Measurements from ENCODE around the gene PHACTR1. TPM values are rescaled to one million over a fixed set of nuclear protein-coding genes. Genes with fewer than 3 reads are reported as not detected.
"Not testable (repeated sequence)": the region's sequence is repeated elsewhere in the genome, so short reads cannot be mapped to it uniquely, and the experiment has no call there.

PHACTR1 gene
- total RNA-seq, 1 donor from 2014 or later: 1.6 TPM

DNA sequence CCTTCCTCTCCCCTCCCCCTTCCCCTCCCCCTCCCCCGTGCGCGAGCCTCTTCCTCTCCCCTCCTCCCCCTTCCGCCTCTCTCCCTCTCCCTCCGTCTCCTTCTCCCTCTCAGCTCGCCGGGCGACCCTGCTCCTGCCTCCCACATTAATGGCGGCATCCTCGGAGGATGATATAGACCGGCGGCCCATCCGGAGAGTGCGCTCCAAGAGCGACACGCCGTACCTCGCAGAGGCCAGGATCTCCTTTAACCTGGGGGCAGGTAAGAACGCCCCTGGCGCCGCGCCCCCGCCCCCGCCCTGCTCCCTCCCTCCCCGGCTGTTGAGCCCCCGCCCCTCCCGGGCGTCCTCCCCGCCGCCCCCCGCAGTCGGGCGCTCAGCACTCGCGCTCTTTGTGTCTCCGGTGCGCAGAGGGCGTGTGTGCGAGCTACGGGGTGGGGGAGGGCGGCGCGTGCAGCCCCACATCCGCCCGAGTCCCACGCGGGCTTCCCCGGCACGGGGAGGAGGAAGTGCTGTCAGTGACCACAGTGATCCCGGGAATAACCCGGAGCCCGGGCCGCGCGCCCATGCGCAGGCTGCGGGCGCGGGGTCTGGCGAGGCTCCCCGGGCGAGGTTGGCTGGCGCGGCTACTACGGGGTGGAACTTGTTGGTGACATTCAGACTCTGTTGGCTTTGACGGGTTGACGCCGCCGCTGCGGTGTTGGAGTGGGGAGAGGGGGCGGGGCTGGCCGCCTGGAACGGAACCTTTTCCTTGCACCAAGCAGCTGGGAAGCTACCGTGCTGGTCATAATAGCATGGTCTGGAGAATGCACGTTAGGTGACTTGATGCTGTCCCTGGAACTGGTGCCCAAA, 33.2 kb downstream of the PHACTR1 start:
- no peak for ATAC-seq

DNA sequence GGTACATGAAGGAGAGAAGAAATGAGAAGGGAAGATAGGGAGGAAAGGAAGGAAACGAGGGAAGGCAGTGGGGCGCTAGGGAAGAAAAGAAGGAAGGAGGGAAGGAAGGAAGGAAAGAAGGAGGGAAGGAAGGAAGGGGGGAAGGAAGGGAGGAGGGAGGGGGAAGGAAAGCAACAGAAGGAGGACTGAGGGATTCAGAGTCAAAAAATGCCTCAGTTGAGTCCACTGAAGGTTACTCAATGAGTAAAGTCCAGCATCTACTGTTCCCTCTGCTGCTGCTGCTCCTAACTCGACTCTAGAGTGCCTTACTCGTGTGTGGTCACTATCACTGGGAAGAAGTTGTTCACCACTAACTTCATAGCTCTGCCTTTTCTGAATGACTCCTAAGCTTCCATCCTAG, 33.8 kb downstream of the PHACTR1 start:
- no peak for ATAC-seq

DNA sequence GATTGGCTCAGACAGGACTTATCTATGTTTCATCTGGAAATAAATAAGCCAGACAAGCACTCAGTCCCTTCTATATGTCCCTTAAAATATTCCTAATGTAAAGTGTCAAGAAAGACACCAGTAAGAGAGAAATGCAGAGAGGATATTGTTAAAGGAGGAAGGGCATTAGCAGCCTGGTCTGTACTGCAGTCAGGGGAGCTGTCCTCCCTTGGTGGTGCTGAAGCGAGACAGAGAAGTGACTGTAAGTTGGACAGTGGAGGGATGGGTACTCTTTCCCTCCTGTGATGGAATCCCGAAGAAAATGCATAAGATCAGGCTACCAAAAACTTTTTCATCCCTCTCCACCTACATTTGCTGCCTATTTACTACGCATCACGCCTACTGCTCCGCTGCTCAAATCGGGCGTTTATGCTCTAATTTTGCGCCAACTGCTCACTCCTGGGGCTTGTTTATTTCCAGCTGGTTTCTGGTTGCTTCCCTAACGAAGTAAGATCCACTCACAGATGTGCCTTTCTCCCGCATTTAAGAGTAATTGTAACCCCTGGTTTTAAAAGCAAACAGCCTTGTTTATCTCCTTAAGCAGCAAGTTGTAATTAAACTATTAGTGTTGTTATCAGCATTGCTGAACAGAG, 35.2 kb downstream of the PHACTR1 start:
- peak; percentile 55 for ATAC-seq

DNA sequence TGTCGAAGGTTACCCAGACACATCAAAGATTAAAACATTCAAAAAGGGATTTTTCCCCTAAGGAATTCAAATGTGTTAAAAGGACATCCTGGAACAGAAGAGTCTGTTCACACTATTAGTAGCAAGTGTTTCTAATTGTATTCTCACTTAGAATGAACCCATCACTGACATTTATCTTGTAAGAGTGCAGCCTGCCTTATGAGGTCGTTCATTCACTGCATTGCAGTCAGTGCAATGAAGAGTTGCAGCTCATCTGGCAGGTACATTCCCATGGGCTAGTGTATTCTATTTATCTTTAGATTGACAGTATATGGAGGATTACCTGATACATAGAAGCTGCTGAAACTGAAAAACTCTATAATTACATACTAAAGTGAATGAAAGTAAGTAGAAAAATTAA, 36.5 kb downstream of the PHACTR1 start:
- ATAC-seq: no peak

DNA sequence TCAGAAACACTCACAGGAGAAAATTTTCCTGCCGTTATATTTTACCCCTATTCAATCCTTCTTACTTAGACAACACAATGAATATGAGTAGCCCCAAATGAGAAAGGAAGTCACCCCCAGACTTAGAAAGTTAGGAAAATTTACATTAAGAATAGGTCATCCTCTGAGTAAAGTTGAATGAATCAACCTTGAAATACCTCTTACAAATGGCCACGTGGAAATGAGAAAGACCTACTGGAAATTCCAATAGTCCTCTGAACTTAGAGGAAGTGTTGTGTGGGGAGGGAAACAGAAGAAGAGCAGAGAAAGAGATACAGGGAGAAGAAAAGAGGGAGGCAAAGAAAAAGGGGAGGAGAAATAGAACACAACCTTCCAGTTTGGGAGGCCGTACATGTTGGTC, 43.7 kb downstream of the PHACTR1 start:
- ATAC-seq: no peak

DNA sequence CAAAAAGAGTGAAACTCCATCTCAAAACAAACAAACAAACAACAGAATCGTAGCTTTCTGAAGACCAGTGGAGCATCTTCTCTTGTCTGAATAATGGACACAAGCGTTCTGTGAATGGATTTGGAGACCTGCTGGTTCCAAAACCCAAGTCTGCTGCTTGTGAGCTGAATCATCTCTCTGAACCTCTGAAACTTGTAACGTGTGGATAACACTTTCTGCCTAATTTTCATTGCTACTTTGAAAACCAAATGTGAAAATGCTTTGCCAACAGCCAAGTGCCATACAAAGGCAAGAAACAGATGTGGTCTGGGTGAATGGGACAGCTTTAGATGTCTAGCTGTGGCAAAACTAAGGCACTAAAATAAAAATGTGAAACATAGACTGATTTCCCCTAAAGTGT, 44.3 kb downstream of the PHACTR1 start:
- ATAC-seq: no peak

DNA sequence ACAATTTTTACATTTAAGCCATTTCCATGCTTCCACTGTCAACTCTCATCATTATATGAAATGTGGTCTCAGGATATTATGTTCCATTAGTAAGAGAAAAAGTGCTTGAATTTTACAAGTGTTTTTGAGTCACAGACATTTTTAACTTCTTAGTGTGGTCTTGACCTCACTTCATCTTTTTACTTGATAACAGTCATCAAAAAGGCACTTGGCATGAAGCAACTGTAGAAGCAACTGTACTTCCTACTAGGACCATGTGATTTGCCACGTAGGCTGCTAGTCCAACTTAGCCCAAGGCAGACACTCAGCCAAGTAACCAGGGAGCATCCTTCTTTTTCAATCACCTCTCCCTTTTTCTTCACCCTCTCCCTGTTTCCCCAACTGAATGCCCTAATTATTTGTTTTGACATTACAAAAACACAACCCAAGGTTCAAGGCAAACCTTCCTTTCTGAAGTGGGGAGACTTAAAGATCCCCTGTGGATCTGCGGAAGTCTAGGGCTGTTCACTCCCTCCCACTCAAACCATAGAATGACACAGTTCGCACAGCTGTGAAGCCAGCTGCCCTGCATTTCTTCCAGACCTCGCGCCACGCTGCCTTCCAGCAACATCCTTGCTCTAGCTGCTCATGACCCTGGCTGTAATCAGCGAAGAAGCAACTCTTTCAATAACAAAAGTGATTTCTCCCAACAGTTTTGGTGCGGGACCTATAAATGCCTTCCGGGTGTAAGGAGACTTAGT, 45.0 kb downstream of the PHACTR1 start:
- ATAC-seq: no peak

DNA sequence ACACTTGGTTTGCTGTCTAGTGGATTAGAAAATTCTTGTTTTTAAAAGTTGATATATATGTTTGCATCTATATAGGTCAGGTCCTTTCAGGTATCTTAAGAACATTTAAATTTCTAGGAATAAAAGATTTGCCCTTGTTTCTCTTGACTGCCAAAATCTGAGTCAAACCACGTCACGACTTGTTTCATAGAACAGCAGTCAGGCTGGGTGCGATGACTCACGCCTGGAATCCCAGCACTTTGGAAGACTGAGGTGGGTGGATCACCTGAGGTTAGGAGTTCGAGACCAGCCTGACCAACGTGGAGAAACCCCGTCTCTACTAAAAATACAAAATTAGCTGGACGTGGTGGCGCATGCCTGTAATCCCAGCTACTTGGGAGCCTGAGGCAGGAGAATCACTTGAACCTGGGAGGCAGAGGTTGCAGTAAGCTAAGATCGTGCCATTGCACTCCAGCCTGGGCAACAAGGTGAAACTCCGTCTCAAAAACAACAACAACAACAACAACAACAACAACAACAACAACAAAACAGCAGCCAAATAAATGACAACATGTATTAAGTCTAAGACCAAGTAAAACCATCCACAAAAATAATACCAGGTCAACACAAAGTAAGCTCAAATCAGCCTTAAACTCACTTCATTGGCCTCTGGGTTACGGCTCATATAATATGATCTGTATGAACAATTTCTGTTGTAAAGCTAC, 46.3 kb downstream of the PHACTR1 start:
- ATAC-seq: not testable (repeated sequence)

DNA sequence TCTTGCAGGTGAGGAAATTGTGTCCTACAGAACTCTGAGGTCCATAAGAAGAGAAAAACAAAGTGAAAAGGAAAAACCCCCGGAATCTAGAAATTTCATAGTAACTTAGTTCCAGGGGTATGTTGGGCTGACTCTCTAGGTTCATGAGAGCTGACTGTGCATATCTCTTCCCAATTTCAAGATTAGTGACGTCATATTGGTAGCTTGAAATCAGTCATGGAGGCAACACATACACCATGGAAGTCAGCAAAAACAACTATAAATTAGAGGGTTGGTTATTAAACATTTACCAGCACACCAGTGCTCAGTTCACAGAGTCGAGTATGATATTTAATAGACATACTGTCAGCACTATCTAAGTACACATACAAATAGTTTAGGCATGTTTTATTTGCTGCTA, 49.8 kb downstream of the PHACTR1 start:
- no peak for ATAC-seq

DNA sequence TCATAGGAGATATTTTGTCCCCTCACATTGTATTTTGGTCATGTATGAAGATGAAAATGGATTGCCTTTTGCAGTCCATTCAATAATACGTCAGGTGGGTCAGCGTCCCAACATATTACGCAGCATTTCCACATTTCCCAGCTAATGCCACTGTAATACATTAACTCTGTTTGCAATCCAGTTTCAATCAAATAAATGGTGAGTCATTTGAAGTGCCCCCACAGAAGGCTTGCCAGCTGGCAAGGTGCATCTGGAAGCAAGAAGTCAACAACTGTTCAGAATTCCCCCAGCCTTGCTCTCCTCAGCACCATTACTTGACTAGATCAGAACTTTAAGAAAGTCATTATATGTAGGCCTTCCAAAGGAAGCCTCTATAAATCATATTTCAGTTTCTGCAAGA, 50.4 kb downstream of the PHACTR1 start:
- ATAC-seq: no peak

DNA sequence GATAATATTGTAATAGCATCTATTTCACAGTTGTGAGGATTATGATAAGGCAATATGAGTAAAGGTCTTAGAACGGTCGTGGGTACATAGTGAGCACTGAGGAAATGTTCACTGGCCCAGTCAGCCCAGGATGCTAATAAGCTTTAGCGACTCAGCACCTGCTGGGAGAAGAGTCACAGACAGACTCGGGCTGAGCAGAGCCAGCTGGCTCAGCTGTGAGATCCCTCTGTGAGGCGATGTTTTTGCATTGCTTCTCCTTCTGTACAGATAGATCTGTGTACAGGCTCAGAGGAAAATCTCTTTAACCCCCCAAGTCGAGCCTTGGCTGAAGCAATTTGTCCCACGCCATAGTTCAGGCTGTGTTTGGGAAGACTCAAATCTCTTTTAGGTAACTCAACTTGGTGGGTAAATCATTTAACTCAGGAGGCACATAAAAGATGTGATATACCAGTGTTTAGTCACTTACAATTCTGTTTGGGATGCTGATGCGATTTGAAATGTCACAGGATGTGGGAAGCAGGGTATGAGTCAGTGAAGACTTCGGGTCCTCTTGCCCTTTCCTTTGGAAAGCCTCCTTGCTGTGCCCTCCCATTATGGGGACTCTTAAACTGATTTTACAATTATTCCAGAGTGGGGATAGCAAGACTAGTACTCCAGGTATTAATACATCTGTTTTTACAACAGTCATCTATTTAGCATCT, 53.1 kb downstream of the PHACTR1 start:
- no peak for ATAC-seq

DNA sequence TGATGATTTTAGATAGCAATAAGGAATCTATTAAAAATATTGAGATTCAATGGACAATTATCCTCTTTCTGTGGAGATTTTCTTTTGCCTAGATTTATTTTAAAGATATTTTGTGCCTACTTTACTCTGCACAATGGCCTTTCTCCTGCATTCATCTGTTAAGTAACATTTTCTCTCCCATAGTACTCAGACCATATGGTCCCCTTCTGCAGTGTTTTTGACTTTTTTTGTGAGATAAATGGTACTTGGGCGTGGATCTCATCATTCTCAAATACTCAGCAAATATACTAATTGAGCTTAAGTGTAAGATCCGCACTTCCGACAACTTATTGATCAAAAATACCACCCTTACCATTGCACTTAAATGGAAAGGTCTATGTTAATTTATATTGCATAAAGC, 55.8 kb downstream of the PHACTR1 start:
- no peak for ATAC-seq

DNA sequence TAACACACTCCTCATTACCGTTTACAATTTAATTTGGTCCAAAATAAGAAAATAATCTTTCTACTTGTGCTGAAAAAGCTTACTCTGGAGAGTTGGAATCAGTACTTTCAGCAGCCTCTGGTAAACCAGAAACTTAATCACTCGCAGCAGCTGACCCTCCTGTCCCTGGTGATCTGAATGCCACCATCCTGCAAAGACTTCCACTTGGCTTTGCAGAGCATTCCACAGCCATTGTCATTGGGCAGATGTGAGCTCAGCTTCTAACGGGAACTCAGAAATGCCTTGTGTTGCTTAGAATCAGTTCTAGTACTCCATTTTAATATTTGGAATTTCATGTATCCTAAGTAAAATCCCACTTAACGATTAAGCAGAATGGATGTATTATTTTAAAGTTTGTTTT, 59.7 kb downstream of the PHACTR1 start:
- ATAC-seq: no peak

DNA sequence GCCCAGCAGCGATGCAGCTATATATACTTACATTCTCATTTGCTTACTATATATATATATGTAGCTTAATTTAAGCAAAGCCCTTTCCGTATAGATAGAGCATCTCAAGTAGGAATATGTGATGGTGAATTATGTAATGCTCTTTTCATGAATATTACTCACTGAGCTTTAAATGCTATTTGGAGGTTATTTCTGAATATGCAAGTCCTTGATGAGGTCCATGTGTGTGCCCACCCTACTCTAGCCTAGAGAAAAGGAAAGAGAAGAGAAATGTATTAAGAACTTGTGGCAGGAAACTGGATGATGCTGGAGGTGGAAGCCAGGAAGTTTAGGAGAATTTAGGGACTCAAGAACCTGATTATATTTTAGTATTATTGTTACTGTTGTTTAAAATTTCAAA, 63.2 kb downstream of the PHACTR1 start:
- ATAC-seq: no peak

DNA sequence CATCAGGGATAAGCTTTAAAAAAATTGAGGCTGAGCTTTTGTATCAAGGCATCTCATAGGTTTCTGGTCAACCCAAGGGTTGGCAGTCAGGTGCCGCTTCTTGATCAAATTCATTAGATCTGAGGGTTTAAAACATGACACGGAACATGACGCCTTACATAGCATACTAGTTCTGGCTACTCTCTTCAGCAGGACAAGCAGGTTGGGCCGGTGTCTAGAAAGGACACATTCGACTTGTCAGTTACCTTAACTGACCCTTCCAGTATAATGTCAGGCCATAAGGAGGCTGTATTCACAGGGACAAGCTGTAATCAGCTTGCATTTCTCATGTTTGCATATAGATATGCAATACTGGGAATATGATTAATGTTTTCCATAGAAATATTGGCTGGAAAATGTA, 65.6 kb downstream of the PHACTR1 start:
- no peak for ATAC-seq

DNA sequence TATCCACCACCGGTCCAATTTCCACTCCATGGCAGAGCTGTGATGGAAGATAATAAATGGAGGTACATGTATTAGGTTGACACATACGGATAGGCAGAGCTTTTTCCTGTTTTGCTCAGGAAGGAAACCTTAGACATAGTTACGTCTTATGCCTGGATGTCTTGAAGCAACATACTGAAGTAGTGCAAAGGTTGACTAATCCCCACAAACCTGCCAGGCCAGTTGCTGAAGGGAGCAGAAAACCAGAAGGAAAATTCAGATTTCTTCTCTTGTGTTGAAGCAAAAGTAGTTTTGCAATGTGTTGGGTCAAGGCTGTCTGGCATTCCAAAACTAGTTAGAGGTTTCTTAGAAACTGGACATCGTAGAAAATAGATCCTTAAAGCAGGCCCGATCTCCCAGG, 68.7 kb downstream of the PHACTR1 start:
- peak; percentile 32 for ATAC-seq

DNA sequence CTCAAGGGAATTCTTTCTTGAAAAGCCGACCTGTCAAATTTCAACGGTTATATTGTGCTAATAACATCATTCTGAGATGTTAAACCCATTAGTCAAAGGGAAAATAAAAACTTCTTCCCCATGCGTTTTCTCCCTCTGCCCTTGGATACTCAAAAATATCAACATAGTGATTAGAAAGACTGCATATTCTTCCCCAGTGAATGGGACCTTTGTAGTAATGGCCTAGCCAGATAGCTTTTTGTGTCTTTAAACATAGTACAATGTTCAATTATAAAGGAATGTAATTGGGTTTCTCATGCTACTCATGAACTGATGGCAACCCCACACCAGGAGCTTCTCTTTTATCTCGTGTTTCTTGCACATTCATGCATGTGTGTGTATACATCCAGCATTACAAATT, 69.4 kb downstream of the PHACTR1 start:
- no peak for ATAC-seq

DNA sequence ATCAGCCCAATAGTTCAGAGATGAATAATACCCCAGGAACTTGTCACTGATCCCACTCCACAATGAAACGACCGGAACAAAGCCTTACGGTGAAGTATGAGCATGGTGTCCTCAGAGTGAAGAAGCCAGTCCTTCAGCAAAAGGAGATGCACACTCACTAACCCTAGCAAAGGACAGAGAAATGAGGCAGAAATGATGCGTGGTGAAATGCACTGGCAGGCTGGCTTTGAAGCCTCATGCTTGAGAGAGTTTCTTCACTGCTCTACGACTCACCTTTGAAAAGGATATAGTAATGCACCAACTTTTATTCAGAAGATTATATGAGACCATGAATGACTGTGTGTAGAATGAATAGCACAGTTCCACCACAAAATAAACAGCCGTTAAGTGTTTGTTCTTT, 74.8 kb downstream of the PHACTR1 start:
- ATAC-seq: no peak

DNA sequence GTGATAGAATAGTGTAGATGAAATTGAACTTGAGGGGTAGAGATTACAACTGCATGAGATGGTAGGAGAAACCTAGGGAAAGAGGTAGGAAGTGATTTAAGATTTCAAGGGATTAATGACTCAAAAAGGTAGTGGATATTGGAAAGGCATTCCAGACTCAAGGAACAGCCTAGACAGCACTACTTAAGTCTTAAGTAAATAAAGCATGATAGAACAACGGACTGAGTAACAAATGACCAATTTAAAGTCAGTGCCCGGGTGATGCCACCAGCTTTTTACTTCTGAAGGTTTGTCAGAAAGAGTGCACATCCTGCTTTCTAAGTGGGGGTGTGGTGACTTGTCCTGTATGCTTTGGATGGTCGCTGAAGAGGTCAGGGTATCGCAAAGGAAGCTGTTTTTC, 81.8 kb downstream of the PHACTR1 start:
- ATAC-seq: no peak

DNA sequence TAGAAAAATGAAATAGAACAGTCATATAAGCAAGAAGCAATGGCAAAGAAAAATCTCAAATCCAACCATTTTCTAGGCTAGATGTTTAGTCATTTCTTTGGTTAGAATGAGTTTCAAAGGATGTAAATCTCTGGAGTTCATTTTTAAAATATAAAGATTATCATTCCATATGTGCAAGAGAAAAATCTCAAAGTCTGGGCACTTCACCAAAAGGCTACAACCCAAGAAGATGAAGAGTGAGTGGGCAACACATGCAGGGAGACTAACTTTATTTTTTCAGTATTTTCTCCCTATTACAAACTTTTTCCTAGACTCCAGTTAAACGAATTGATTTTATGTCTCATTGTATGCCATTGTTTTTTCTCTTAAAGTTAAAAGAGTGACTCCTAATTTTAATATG, 83.6 kb downstream of the PHACTR1 start:
- ATAC-seq: no peak

DNA sequence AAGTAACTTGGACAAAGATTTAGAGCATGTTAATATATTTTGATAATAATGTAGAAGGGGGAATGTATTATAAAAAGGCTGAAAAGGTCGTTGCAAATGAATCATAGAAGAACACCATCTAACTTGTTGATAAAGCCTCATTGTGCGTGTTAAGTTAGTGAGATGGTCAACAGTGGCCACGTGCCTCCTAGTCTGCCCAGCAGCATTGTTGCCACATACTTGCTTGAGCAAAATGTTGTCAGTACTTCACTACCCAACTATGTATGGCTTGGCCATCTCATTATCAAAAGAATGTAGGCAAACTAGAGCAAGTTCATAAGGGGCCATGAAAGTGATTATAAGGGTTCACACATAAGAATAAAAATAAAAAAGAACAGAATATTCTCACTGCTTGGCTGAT, 84.6 kb downstream of the PHACTR1 start:
- ATAC-seq: no peak

DNA sequence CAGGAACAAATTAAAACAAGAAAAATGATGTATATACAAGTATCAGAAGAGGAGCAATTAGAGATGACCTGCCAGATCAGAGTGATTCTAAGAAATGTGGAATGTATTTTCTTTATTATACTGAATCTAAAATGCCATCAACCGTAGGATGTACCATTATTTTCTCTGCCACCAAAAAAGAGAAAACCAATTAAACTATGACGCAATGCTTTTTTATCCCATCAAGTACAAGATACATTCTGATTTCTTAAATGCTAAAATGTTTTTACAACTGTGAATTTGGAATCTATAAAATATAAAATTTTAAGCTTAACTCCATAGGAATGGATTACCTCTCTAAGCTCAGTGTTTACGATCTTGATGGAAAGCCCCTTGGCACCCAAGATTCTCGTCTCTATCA, 85.9 kb downstream of the PHACTR1 start:
- ATAC-seq: no peak
